Heart right ventricle (tissue), 16 donors: Measurements from ENCODE around the gene MOGAT1. TPM values are rescaled to one million over a fixed set of nuclear protein-coding genes. Genes with fewer than 3 reads are reported as not detected.

Experiments
- ATAC-seq, 8 donors: fragments of 200-7000 bp; cut with Tn5 transposase; one replicate each; pipeline ENCODE4 v1.9.1; 2020; ENCODE audit warnings: mild to moderate bottlenecking in 8 of 8, moderate library complexity in 8 of 8, moderate number of reproducible peaks in 1 of 8
- DNase-seq, 2 donors: peaks; one replicate each; pipeline ENCODE4 v3.0.0-alpha.2; 2020
- H3K27ac ChIP-seq, 10 donors: fragments of 200-600 bp; sonication (generic) in 2 of 10; one replicate each; pipeline versions ENCODE4 v1.5.0 to v1.8.0; 2020 to 2022; ENCODE audit warnings: mild to moderate bottlenecking in 3 of 10
- H3K27me3 ChIP-seq, 7 donors: fragments of 200-600 bp; one replicate each; pipeline ENCODE4 v1.8.0; 2021 to 2022; ENCODE audit warnings: mild to moderate bottlenecking in 2 of 7
- H3K36me3 ChIP-seq, 9 donors: fragments of 200-600 bp; sonication (generic) in 1 of 9; one replicate each; pipeline versions ENCODE4 v1.5.0 to v1.8.0; 2020 to 2022; ENCODE audit warnings: mild to moderate bottlenecking in 2 of 9
- H3K4me1 ChIP-seq, 9 donors: fragments of 200-600 bp; sonication (generic) in 1 of 9; one replicate each; pipeline versions ENCODE4 v1.5.0 to v1.8.0; 2020 to 2022; ENCODE audit warnings: mild to moderate bottlenecking in 4 of 9
- H3K4me3 ChIP-seq, 10 donors: fragments of 200-600 bp; sonication (generic) in 2 of 10; one replicate each; pipeline versions ENCODE4 v1.5.0 to v1.8.0; 2020 to 2022; ENCODE audit warnings: mild to moderate bottlenecking in 7 of 10, moderate library complexity in 2 of 10
- H3K9me3 ChIP-seq, 11 donors: fragments of 200-600 bp in 10 of 11; sonication (generic) in 2 of 11; one replicate each; pipeline versions ENCODE4 v1.5.0 to v1.8.0; 2013 to 2022; ENCODE audit warnings: mild to moderate bottlenecking in 2 of 11, control low read depth in 1 of 11, moderate library complexity in 1 of 11
- WGBS, 2 donors: extraction: QIAGEN DNeasy Blood & Tissue Kit; methylation state at CpG; one replicate each; pipeline ENCODE4 v1.1.7; 2013; ENCODE audit warnings: inconsistent platforms in 1 of 2; 5-methylcytosine and 5-hydroxymethylcytosine counted together
- intact Hi-C, 10 donors: fragments of 100-400 bp; cut with DNase I; formaldehyde crosslinking; loops; one replicate each; pipeline versions ENCODE4 v1.11.1 to v1.14.2; 2022
- polyA plus RNA-seq, 2 donors: library from polyadenylated mRNA; stranded (reverse); fragments of 200-250 nt; gene quantifications; one replicate each; pipeline ENCODE4 v1.2.3, GENCODE V29; 2013
- total RNA-seq, 10 donors: library from RNA; stranded (reverse); fragmentation: NEBNext Ultra II Directional in 3 of 10; extraction: Animal tissue kit (Norgen Biotek cat#: 25700) in 3 of 10; gene quantifications; one replicate each; pipeline versions ENCODE4 v1.2.1 to v1.2.4, GENCODE V29; 2021 to 2023
- TF ChIP-seq, protein P1 (sequence below), 9 donors: fragments of 200-600 bp; sonication (generic) in 2 of 9; IDR thresholded peaks; one replicate each; pipeline versions ENCODE4 v1.5.0 to v1.8.0; 2021 to 2022; ENCODE audit warnings: antibody characterized with exemption in 9 of 9, mild to moderate bottlenecking in 5 of 9, moderate library complexity in 1 of 9
- donor health status: Arrhythmogenic right ventricular cardiomyopathy.
- donor health status: ischemic (EF 13 %, LVEDD 7.1; RV severe dilation, severe dysfunction).
- donor health status: healthy with polysubstance abuse.
- donor health status: DM: no; HTN: yes; CAD: no.
- donor health status: DM: no; HTN: no; CAD: no.
- donor health status: ischemic (EF 25% LVEDD 6.9; RV normal size, moderate dysfunction).
- donor health status: ischemic (EF 25% LVEDD 5.7; RV mildly dilated, moderate dysfunction).
- donor health status: healthy.
- donor health status: DM: yes; HTN: yes; CAD: no.
- donor health status: Ischemic cardiomyopathy.
- donor health status: ischemic (EF 35%, LVEDD 5.7; RV mildly dilated, moderate dysfunction).
- donor health status: nonischemic (EF 11% LVEDD 7.7; RV severe dilation, severe dysfunction).
- donor health status: DM: yes; HTN: yes; CAD: no.
- donor health status: PGD.
- donor health status: ischemic (EF 29% LVEDD 5.4; RV normal size, mild dysfunction).
- donor health status: nonischemic (EF 23%, LVEDD 6.1; RV moderate dilation, normal function).

MOGAT1 gene
- total and polyA plus RNA-seq, 12 donors, result 0.07 to 0.93 (median 0.56) TPM; not detected in 3

DNA sequence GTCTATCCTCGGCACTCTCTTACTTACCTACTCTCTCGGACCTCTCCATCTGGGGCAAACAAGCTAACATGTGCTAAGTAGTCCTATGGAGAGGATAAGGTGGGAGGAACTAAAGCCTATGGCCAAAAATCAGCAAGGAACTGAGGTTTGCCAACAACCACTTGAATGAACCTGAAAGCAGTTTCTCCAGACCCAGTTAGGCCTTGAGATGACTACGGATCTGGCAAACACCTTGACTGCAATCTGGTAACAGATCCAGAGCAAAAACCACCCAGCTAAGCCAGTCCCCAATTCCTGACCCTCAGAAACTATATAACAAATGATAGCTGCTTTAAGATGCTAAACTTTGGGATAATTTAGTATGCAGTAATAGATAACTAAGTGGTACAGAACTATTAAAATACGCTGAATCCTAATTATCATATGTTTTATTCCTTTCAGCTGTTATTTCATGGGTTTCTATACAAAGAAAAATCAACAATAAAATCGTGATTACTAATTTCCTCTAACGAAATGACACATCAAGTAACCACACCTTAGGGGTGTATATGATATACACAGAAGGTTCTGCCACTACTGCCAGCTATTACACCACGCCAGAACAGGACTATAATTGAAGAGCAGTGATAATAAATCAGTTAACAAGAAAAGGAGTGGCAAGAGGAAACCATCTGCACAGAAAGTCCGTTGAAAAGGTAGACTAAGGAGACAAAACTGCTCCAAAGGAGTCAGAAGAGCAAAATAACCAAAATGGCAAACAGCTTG is 18.8 kb upstream of the MOGAT1 start:
- ATAC-seq (no peak), DNase-seq (no peak)
- peaks cover 0 to 38% (median 24%) of the 10 kb centered on the region in 9 donors for H3K4me1 ChIP-seq
- TF ChIP-seq, protein P1, sequence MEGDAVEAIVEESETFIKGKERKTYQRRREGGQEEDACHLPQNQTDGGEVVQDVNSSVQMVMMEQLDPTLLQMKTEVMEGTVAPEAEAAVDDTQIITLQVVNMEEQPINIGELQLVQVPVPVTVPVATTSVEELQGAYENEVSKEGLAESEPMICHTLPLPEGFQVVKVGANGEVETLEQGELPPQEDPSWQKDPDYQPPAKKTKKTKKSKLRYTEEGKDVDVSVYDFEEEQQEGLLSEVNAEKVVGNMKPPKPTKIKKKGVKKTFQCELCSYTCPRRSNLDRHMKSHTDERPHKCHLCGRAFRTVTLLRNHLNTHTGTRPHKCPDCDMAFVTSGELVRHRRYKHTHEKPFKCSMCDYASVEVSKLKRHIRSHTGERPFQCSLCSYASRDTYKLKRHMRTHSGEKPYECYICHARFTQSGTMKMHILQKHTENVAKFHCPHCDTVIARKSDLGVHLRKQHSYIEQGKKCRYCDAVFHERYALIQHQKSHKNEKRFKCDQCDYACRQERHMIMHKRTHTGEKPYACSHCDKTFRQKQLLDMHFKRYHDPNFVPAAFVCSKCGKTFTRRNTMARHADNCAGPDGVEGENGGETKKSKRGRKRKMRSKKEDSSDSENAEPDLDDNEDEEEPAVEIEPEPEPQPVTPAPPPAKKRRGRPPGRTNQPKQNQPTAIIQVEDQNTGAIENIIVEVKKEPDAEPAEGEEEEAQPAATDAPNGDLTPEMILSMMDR (IDR thresholded peaks at IDR 0.05), result no peak
- no peaks in the 10 kb centered on the region for H3K9me3 ChIP-seq
- H3K27ac ChIP-seq, result no peak overlapping the region
- intact Hi-C loops, result no loop called here
- peaks cover 0 to 13% (median 4%) of the 10 kb centered on the region in 9 donors for H3K36me3 ChIP-seq
- H3K27me3 ChIP-seq, result no peaks in the 10 kb centered on the region
- H3K4me3 ChIP-seq, result no peak overlapping the region
- 81 to 82% methylated on average over 8 of the region's 8 CpGs for WGBS, 2 donors

DNA sequence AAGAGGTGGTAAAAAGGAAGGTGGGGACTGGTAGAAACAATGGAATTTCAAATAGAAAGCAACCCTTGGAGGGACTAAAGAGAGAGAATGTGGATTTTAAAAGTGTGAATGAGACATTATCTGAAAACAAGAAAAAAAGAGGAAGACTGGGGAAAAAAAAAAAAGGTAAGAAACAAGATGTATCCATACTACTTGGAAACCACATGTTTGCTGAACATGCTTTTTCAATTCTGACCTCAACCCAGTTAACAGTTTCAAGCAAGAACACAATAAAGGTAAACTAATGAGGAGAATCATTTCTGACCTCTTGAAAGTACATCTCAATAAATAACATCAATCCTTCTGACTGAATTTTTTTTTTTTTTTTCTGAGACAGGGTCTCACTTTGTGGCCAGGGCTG is 18.2 kb upstream of the MOGAT1 start:
- intact Hi-C loops, result no loop called here
- DNase-seq (no peak), ATAC-seq (no peak)
- Histone ChIP-seq H3K27ac (no peak overlapping the region), H3K4me3 (no peak overlapping the region), H3K36me3 (peaks cover 0 to 7% (median under 1%) of the 10 kb centered on the region in 9 donors), H3K27me3 (no peaks in the 10 kb centered on the region), H3K9me3 (no peaks in the 10 kb centered on the region), H3K4me1 (peaks cover 0 to 38% (median 24%) of the 10 kb centered on the region in 9 donors)
- TF ChIP-seq, protein P1 (IDR thresholded peaks at IDR 0.05), result no peak

DNA sequence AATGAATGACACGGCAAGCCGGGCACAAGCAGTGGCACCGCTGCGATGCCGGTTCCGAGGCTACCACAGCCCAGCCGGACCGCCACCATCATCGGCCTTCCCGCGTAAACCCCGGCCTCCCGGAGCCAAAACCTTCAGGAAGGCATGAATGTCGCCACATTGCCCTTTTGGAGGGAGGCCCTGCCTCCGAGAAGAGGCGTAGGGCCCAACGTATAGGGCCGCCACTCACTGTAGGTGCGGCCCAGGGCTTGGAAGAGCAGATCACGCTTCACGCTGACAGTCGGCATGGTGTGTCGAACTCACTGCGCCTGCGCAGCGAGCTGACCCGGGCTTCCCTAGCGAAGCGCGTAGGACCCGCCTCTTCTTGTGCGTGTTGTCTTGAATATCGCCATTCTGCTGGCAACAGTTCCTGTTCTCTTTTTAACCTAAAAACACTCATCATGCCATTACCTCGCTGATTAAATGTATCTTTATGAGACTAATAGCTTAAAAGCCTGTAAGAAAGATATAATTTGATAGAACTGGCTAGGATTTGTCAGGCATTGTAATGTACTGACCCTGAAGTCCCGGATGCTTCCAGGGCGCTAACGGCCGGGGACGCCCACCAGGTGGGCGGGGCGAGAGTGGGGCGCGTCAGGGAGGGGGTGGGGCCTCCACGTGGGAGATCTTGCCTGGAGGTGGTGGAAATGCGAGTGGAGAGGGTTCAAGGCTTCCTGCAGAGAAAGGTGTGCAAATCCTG is 15.5 kb upstream of the MOGAT1 start, which contains the start of gene FARSB:
FARSB (minus strand) TSS at position 306 of the 739 bp plus-strand sequence; CDS start at position 287, 19 bp downstream.
- WGBS, 2 donors, result 0% methylated on average over 45 of the region's 45 CpGs
- intact Hi-C loops, result loop anchor here in 1 of 10 donors (5.0 kb wide), 1 partner anchor 51 kb away; no protein-coding TSS in a partner anchor
- ATAC-seq, result peak; percentile 98 to 100 (median 99)
- H3K27ac ChIP-seq, result peak within 1 kb of the TSS; percentile 69 to 95 (median 87)
- H3K4me1 ChIP-seq, result peaks cover 0 to 38% (median 24%) of the 10 kb centered on the region in 9 donors
- DNase-seq, result peak; percentile 94 to 95
- TF ChIP-seq, protein P1 (IDR thresholded peaks at IDR 0.05), result no peak
- H3K36me3 ChIP-seq, result no peaks in the 10 kb centered on the region
- H3K27me3 ChIP-seq, result no peaks in the 10 kb centered on the region
- no peaks in the 10 kb centered on the region for H3K9me3 ChIP-seq
- H3K4me3 ChIP-seq, result peak within 1 kb of the TSS; percentile 59 to 96 (median 86)
